Hepatocyte (in vitro differentiated cells): Measurements from ENCODE around the gene PTPN11.

Experiments used
- CTCF ChIP-seq: fragments of 200-600 bp; sonication (generic); IDR thresholded peaks from 2 replicates; pipeline ENCODE4 v1.5.1; 2016; ENCODE audit warnings: antibody characterized with exemption, mild to moderate bottlenecking; ENCODE audit not compliant: poor library complexity
- EZH2 ChIP-seq: fragments of 200-600 bp; sonication (generic); IDR thresholded peaks from 2 replicates; pipeline ENCODE4 v1.6.1; 2016; ENCODE audit warnings: antibody characterized with exemption, mild to moderate bottlenecking, borderline replicate concordance
- EZH2phosphoT487 ChIP-seq: fragments of 200-600 bp; sonication (generic); IDR thresholded peaks from one replicate; pipeline ENCODE4 v1.6.1; 2018; ENCODE audit warnings: antibody characterized with exemption, mild to moderate bottlenecking, low read depth, moderate library complexity; ENCODE audit not compliant: unreplicated experiment, severe bottlenecking

DNA sequence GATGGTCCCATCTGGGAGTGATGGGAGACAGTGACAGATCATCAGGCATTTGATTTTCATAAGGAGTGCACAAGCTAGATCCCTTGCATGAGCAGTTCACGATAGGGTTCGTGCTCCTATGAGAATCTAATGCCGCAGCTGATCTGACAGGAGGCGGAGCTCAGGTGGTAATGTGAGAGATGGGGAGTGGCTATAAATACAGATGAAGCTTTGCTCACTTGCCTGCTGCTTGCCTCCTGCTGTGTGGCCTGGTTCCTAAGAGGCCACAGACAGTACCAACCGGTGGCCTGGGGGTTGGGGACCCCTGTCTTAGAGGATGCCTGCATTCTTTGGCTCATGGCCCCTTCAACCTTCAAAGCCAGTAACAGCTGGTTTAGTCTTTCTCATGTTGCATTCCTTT, 130.3 kb downstream of the PTPN11 start:
- TF ChIP-seq CTCF (no peak), EZH2phosphoT487 (no peak), EZH2 (no peak)
